SH-SY5Y (cell line): ENCODE data around the gene CAMSAP1.

Experiments
- GATA2 ChIP-seq: IDR thresholded peaks from 2 replicates; pipeline ENCODE4 v1.6.1; 2011; ENCODE audit warnings: mild to moderate bottlenecking, low read depth, low read length
- GATA3 ChIP-seq: IDR thresholded peaks from 2 replicates; pipeline ENCODE4 v1.6.1; 2011; ENCODE audit warnings: low read depth, mild to moderate bottlenecking, low read length, moderate library complexity

GRCh38 chr9:135805422-135806022, 101.8 kb downstream of the CAMSAP1 start:
- TF ChIP-seq GATA2, result no peak
- TF ChIP-seq GATA3, result no peak
